ENCODE measurements around the gene ATP5PD. TPM values are rescaled to one million over a fixed set of nuclear protein-coding genes. Genes with fewer than 3 reads are reported as not detected.

The ATP5PD gene
- total and polyA plus RNA-seq, 2 of the 13 experiments (the other 11 are each of a cell fraction or from before 2014, with no cell fraction given) = 158 to 428 TPM

DNA sequence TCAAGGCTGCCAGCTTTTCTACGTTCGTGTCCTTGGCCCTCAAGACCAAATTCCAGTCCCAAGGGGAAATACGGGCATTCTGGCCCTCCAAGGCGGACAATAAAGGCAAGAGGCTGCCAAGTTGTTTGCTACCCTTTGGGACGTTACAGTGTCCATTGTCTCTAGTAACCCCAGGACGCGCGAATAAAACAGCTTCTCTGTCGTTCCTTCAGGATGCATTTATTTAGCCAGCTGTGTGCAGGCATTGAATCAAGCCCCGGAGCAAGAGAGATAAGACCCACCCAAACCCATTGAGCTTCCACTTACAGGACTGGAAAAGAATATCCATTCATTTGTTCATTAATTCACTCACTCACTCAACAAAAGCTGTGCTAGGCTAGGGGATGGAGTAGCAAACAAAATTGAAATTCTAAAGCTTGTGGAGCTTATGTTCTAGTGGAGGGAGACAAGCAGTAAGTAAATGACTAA is 33.6 kb downstream of the ATP5PD start:
- H3K9ac ChIP-seq (ENCODE audit: insufficient read depth, low read depth, low read length) = peak overlapping the region; percentile 90
- peak overlapping the region; percentile 85 for H3K27ac ChIP-seq (ENCODE audit: extremely low read length, insufficient read depth, low read length)
- peaks cover 5% of the 10 kb centered on the region in 2 experiments; a peak in 1 of 5 replicates for H3K36me3 ChIP-seq (replicated peaks in 1 of 2; ENCODE audit: control insufficient read depth in 1 of 2, insufficient read depth in 2 of 2, low read length in 2 of 2)
- 0% methylated on average over 8 of the region's 10 CpGs for WGBS (ENCODE audit: low lambda C conversion rate)
- no peak for DNase-seq (ENCODE audit: low spot score)
- BruUV-seq (replicated peaks) = TSS peak; percentile 88
- peak overlapping the region; percentile 94 for H3K4me2 ChIP-seq (ENCODE audit: low read depth, low read length)
- no peaks in the 10 kb centered on the region for H3K9me3 ChIP-seq (ENCODE audit: low read length)
- FAIRE-seq = no peak
- ATAC-seq = peak; percentile 1; the same call in 1 of the 3 replicates
- H3K4me3 ChIP-seq (replicated peaks in 1 of 3; ENCODE audit: insufficient read depth in 1 of 3, low read depth in 2 of 3, low read length in 3 of 3) = peak overlapping the region; percentile 71 to 96 (median 85)
- in situ Hi-C loops (cut with HindIII; ENCODE audit: extremely low pct_ligation_motif_present, low pct_unique_long_range_greater_than_20kb) (no loop called here), intact Hi-C loops (cut with micrococcal nuclease; ENCODE audit: unreplicated experiment) (no loop called here)
- ChIA-PET CTCF (ENCODE audit: low intra/inter-chr PET ratio, low total read pairs) (interaction anchor here (1.9 to 2.0 kb wide), 2 partner anchors 51 to 55 kb away, joined by 5 to 8 read pairs; no protein-coding TSS in a partner anchor), POLR2A (interaction anchor here (0.6 to 4.3 kb wide), 42 partner anchors 11 to 767 kb away, joined by 3 to 94 read pairs (median 8); partner anchors contain the start of genes ARMC7, ATP5PD, CDR2L and FDXR)
- H4K20me1 ChIP-seq (ENCODE audit: insufficient read depth, low read length) = no peaks in the 10 kb centered on the region
- no peak overlapping the region for H2AFZ ChIP-seq (ENCODE audit: low read length)
- peaks cover 14% of the 10 kb centered on the region for H3K79me2 ChIP-seq (ENCODE audit: insufficient read depth, low read length)
- H3K27me3 ChIP-seq (ENCODE audit: control insufficient read depth in 1 of 2, insufficient read depth in 2 of 2, low read length in 2 of 2) = no peaks in the 10 kb centered on the region; a peak in 2 of 5 replicates
- peaks cover 28% of the 10 kb centered on the region for H3K4me1 ChIP-seq (ENCODE audit: insufficient read depth, low read length)
- no peak for TF ChIP-seq ZMYM4 (CRISPR knock-in tag; IDR thresholded peaks at IDR 0.05)
- TF ChIP-seq, protein P1, sequence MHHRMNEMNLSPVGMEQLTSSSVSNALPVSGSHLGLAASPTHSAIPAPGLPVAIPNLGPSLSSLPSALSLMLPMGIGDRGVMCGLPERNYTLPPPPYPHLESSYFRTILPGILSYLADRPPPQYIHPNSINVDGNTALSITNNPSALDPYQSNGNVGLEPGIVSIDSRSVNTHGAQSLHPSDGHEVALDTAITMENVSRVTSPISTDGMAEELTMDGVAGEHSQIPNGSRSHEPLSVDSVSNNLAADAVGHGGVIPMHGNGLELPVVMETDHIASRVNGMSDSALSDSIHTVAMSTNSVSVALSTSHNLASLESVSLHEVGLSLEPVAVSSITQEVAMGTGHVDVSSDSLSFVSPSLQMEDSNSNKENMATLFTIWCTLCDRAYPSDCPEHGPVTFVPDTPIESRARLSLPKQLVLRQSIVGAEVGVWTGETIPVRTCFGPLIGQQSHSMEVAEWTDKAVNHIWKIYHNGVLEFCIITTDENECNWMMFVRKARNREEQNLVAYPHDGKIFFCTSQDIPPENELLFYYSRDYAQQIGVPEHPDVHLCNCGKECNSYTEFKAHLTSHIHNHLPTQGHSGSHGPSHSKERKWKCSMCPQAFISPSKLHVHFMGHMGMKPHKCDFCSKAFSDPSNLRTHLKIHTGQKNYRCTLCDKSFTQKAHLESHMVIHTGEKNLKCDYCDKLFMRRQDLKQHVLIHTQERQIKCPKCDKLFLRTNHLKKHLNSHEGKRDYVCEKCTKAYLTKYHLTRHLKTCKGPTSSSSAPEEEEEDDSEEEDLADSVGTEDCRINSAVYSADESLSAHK (CRISPR knock-in tag; IDR thresholded peaks at IDR 0.05; ENCODE audit: borderline replicate concordance) = no peak
- no peak for TF ChIP-seq AGO2 (optimal IDR thresholded peaks at IDR 0.05; ENCODE audit: low read depth, low read length)
- no peak for TF ChIP-seq NCOR1 (IDR thresholded peaks at IDR 0.05; ENCODE audit: borderline replicate concordance, low read length)
- no peak for TF ChIP-seq STAT5B (CRISPR knock-in tag; IDR thresholded peaks at IDR 0.05)
- TF ChIP-seq GZF1 (CRISPR knock-in tag; IDR thresholded peaks at IDR 0.05) = peak; percentile 25; the same call in 1 of the 2 replicates
- TF ChIP-seq GTF2F1 (IDR thresholded peaks at IDR 0.05; ENCODE audit: low read length) = no peak
- TF ChIP-seq EP300 (IDR thresholded peaks at IDR 0.05; ENCODE audit: low read depth in 2 of 2, low read length in 2 of 2) = no peak
- no peak for TF ChIP-seq EP300 (CRISPR knock-in tag; IDR thresholded peaks at IDR 0.05; ENCODE audit: borderline replicate concordance)
- 0 out of 2 replicates have a peak, but pooled peaks have one; percentile 17 for TF ChIP-seq ZNF747 (CRISPR knock-in tag; IDR thresholded peaks at IDR 0.05; ENCODE audit: borderline replicate concordance)
- TF ChIP-seq ZNF577 (CRISPR knock-in tag; IDR thresholded peaks at IDR 0.05; ENCODE audit: borderline replicate concordance, low read depth) = no peak
- TF ChIP-seq, protein P2, sequence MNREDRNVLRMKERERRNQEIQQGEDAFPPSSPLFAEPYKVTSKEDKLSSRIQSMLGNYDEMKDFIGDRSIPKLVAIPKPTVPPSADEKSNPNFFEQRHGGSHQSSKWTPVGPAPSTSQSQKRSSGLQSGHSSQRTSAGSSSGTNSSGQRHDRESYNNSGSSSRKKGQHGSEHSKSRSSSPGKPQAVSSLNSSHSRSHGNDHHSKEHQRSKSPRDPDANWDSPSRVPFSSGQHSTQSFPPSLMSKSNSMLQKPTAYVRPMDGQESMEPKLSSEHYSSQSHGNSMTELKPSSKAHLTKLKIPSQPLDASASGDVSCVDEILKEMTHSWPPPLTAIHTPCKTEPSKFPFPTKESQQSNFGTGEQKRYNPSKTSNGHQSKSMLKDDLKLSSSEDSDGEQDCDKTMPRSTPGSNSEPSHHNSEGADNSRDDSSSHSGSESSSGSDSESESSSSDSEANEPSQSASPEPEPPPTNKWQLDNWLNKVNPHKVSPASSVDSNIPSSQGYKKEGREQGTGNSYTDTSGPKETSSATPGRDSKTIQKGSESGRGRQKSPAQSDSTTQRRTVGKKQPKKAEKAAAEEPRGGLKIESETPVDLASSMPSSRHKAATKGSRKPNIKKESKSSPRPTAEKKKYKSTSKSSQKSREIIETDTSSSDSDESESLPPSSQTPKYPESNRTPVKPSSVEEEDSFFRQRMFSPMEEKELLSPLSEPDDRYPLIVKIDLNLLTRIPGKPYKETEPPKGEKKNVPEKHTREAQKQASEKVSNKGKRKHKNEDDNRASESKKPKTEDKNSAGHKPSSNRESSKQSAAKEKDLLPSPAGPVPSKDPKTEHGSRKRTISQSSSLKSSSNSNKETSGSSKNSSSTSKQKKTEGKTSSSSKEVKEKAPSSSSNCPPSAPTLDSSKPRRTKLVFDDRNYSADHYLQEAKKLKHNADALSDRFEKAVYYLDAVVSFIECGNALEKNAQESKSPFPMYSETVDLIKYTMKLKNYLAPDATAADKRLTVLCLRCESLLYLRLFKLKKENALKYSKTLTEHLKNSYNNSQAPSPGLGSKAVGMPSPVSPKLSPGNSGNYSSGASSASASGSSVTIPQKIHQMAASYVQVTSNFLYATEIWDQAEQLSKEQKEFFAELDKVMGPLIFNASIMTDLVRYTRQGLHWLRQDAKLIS (CRISPR knock-in tag; IDR thresholded peaks at IDR 0.05) = no peak
- TF ChIP-seq ZNF329 (CRISPR knock-in tag; IDR thresholded peaks at IDR 0.05; ENCODE audit: low read depth) = no peak
- TF ChIP-seq HMG20A (CRISPR knock-in tag; IDR thresholded peaks at IDR 0.05; ENCODE audit: borderline replicate concordance) = no peak
